Keratinocyte (primary cell): Measurements from ENCODE around the gene PLXNB3. TPM values are rescaled to one million over a fixed set of nuclear protein-coding genes. Genes with fewer than 3 reads are reported as not detected.

Experiments used
- DNase-seq: peaks from one replicate; pipeline ENCODE4 v3.0.0-alpha.2; 2011; ENCODE audit warnings: low read depth, missing footprints, low spot score
- FAIRE-seq: peaks from 2 replicates; lab custom pipeline; 2011; peaks lifted over from hg19 to GRCh38; lab: Jason Lieb, UNC
- H2AFZ ChIP-seq: 2 replicates; pipeline ENCODE4 v1.6.0; 2012; ENCODE audit warnings: low read length, control low read depth, inconsistent platforms; ENCODE audit not compliant: control insufficient read depth
- H3K27ac ChIP-seq: 2 replicates; pipeline ENCODE4 v1.5.1; 2011; ENCODE audit warnings: low read length; ENCODE audit not compliant: control insufficient read depth, insufficient read depth
- H3K27me3 ChIP-seq: 3 replicates; pipeline ENCODE4 v1.6.0; 2011; ENCODE audit warnings: low read length; ENCODE audit not compliant: control insufficient read depth, insufficient read depth; ENCODE audit errors: extremely low read depth
- H3K36me3 ChIP-seq, 2 experiments: 2 replicates in 1 of 2; 3 replicates in 1 of 2; pipeline ENCODE4 v1.5.1; 2011; ENCODE audit warnings: low read length in 2 of 2, mild to moderate bottlenecking in 1 of 2; ENCODE audit not compliant: control insufficient read depth in 2 of 2, insufficient read depth in 2 of 2; ENCODE audit errors: extremely low read depth in 1 of 2
- H3K4me1 ChIP-seq: 3 replicates; pipeline ENCODE4 v1.5.1; 2011; ENCODE audit warnings: low read length; ENCODE audit not compliant: control insufficient read depth, insufficient read depth; ENCODE audit errors: extremely low read depth
- H3K4me2 ChIP-seq: 3 replicates; pipeline ENCODE4 v1.6.0; 2011; ENCODE audit warnings: low read depth, low read length; ENCODE audit not compliant: control insufficient read depth, insufficient read depth; ENCODE audit errors: extremely low read depth
- H3K4me3 ChIP-seq, 3 experiments: fragments of 200-600 bp in 1 of 3; sonication (generic) in 1 of 3; 2 replicates in 2 of 3; 3 replicates in 1 of 3; pipeline ENCODE4 v1.5.1; 2011 to 2016; ENCODE audit warnings: low read length in 3 of 3, mild to moderate bottlenecking in 3 of 3, control low read depth in 2 of 3, inconsistent platforms in 1 of 3, low read depth in 1 of 3, mixed read lengths in 1 of 3, mixed run types in 1 of 3, moderate library complexity in 1 of 3; ENCODE audit not compliant: control insufficient read depth in 2 of 3, insufficient read depth in 2 of 3; ENCODE audit errors: extremely low read depth in 1 of 3
- H3K79me2 ChIP-seq: 2 replicates; pipeline ENCODE4 v1.6.0; 2012; ENCODE audit warnings: low read length; ENCODE audit not compliant: control insufficient read depth, insufficient read depth
- H3K9ac ChIP-seq: 3 replicates; pipeline ENCODE4 v1.6.0; 2011; ENCODE audit warnings: low read length; ENCODE audit not compliant: control insufficient read depth, insufficient read depth; ENCODE audit errors: extremely low read depth
- H3K9me1 ChIP-seq: 3 replicates; pipeline ENCODE4 v1.6.0; 2011; ENCODE audit warnings: low read length; ENCODE audit not compliant: control insufficient read depth, insufficient read depth; ENCODE audit errors: extremely low read depth
- H3K9me3 ChIP-seq: 2 replicates; pipeline ENCODE4 v1.5.1; 2012; ENCODE audit warnings: low read depth, low read length; ENCODE audit not compliant: control insufficient read depth
- H4K20me1 ChIP-seq: 3 replicates; pipeline ENCODE4 v1.6.0; 2011; ENCODE audit warnings: low read length; ENCODE audit not compliant: control insufficient read depth, insufficient read depth; ENCODE audit errors: extremely low read depth
- EZH2 ChIP-seq: IDR thresholded peaks from one replicate; pipeline ENCODE4 v1.6.1; 2012; ENCODE audit warnings: inconsistent platforms, mild to moderate bottlenecking, low read length, moderate library complexity
- dilution Hi-C: fragments of 300-500 bp; cut with MboI; formaldehyde crosslinking; loops from one replicate; pipeline ENCODE4 v1.7.0; 2020; ENCODE audit warnings: low sequenced_read_pairs; ENCODE audit not compliant: extremely low pct_ligation_motif_present
- polyA plus RNA-seq, 5 experiments: library from polyadenylated mRNA; depleted of rRNA in 3 of 5; stranded (reverse) in 3 of 5; stranded (forward) in 1 of 5; unstranded in 1 of 5; fragments of >200 nt; gene quantifications; 1 replicate in 1 of 5; 2 replicates in 3 of 5; 3 replicates in 1 of 5; pipeline versions ENCODE4 v1.2.1 to v1.2.3, GENCODE V29; 2011 to 2012; ENCODE audit warnings: missing spikeins in 2 of 5, low read depth in 1 of 5, low replicate concordance in 1 of 5
- TF ChIP-seq, protein P1 (sequence below), 3 experiments: IDR thresholded peaks in 1 of 3; conservative IDR thresholded peaks in 1 of 3; optimal IDR thresholded peaks in 1 of 3; 2 replicates in 2 of 3; 3 replicates in 1 of 3; pipeline versions ENCODE3 to v1.5.1; 2011; ENCODE audit warnings: low read length in 3 of 3, mild to moderate bottlenecking in 3 of 3, moderate library complexity in 2 of 3, control low read depth in 1 of 3, inconsistent platforms in 1 of 3; ENCODE audit not compliant: insufficient read depth in 2 of 3; ENCODE audit errors: extremely low read depth in 1 of 3

The PLXNB3 gene
- polyA plus RNA-seq, 1 donor (not counting 4 experiments of a cell fraction or from before 2014, with no cell fraction given) = 7.2 TPM

DNA sequence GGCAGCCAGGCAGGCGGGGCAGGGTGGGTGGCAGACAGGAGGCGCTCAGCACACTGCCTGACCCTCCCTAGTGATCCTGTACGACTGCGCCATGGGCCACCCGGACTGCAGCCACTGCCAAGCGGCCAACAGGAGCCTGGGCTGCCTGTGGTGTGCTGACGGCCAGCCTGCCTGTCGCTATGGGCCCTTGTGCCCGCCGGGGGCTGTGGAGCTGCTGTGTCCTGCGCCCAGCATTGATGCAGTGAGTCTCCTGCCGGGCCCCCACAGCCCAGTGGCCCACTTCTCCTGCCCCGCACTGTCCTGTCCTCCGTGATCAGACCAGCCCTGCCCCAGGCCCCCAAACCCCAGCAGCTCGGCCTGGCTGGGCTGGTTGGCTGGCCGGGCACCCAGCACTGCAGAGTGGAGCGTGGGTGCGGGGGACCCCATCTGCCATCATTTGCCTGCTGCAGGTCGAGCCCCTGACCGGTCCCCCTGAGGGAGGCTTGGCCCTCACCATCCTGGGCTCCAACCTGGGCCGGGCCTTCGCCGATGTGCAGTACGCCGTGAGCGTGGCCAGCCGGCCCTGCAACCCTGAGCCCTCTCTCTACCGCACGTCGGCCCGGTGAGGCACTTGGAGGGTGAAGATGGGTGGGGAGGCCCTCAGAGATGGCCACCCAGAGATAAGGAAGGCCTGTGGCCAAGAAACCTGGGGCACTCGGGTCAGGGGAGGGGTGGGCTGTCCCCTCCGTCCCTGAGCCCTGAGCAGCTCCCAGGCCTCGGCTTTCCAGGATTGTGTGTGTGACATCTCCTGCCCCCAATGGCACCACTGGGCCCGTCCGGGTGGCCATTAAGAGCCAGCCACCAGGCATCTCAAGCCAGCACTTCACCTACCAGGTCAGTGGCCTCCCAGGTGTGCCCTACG lies 7.6 kb downstream of the PLXNB3 start:
- TF ChIP-seq, protein P1, sequence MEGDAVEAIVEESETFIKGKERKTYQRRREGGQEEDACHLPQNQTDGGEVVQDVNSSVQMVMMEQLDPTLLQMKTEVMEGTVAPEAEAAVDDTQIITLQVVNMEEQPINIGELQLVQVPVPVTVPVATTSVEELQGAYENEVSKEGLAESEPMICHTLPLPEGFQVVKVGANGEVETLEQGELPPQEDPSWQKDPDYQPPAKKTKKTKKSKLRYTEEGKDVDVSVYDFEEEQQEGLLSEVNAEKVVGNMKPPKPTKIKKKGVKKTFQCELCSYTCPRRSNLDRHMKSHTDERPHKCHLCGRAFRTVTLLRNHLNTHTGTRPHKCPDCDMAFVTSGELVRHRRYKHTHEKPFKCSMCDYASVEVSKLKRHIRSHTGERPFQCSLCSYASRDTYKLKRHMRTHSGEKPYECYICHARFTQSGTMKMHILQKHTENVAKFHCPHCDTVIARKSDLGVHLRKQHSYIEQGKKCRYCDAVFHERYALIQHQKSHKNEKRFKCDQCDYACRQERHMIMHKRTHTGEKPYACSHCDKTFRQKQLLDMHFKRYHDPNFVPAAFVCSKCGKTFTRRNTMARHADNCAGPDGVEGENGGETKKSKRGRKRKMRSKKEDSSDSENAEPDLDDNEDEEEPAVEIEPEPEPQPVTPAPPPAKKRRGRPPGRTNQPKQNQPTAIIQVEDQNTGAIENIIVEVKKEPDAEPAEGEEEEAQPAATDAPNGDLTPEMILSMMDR (optimal IDR thresholded peaks at IDR 0.05 in 1 of 3, IDR thresholded peaks at IDR 0.05 in 1 of 3, conservative IDR thresholded peaks at IDR 0.05 in 1 of 3; ENCODE audit: extremely low read depth in 1 of 3, insufficient read depth in 2 of 3, low read length in 3 of 3) = no peak
- no peak for TF ChIP-seq EZH2
- H3K27me3 ChIP-seq = no peaks in the 10 kb centered on the region
- no peak for DNase-seq
- no peaks in the 10 kb centered on the region for H3K4me1 ChIP-seq
- dilution Hi-C loops = no loop called here
- no peak overlapping the region for H2AFZ ChIP-seq
- no peak overlapping the region for H3K4me2 ChIP-seq
- no peaks in the 10 kb centered on the region for H3K9me1 ChIP-seq
- H3K9ac ChIP-seq = no peak overlapping the region
- H3K4me3 ChIP-seq = no peak overlapping the region
- H3K36me3 ChIP-seq = peaks cover 0 to 6% of the 10 kb centered on the region in 2 experiments
- H3K27ac ChIP-seq = no peak overlapping the region
- H3K9me3 ChIP-seq = peaks cover 4% of the 10 kb centered on the region
- H3K79me2 ChIP-seq = no peaks in the 10 kb centered on the region
- no peaks in the 10 kb centered on the region for H4K20me1 ChIP-seq
- no peak for FAIRE-seq

DNA sequence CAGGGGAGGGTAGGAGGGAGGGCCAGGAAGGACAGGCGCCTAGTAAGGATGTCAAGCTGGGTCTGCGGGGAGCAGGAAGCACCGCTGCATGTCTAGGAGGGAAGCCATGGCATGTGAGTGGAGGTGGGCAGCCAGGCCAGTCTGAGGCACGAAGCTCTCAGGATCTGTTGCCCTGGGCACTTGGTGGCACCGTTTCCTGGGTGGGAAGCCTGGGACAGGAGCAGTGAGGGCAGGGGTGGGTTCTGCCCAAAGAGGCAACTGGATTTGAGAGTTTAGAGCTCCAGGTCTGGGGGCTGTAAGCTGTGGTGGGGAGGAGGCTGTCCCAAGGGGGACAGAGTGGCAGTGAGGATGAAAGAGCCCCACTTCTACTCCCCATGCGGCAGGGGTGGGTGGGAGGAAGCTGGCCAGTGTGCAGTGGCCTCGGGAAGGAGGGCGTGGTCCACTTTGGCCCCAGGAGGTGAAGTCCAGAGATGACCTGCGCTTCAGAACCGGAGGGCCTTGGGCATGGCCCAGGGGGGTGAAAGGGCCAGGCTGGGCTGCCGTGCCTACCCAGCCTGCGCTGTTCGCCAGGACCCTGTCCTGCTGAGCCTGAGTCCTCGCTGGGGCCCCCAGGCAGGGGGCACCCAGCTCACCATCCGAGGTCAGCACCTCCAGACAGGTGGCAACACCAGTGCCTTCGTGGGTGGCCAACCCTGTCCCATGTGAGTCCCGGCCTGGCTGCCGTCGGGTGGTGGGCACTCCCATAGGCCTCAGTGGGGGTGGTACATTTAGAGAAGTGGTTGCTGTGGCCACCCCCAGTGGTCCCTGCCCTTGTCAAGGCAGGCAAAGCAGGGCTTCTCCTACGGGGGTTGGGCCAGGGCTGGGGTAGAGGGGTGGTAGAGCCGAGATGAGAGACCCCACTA lies 8.5 kb downstream of the PLXNB3 start:
- Histone ChIP-seq H2AFZ (no peak overlapping the region), H3K36me3 (peaks cover 0 to 6% of the 10 kb centered on the region in 2 experiments), H3K27ac (no peak overlapping the region), H3K4me2 (no peak overlapping the region), H3K9me1 (no peaks in the 10 kb centered on the region), H3K9ac (no peak overlapping the region), H3K79me2 (no peaks in the 10 kb centered on the region), H3K4me1 (no peaks in the 10 kb centered on the region), H4K20me1 (no peaks in the 10 kb centered on the region), H3K27me3 (no peaks in the 10 kb centered on the region), H3K4me3 (no peak overlapping the region), H3K9me3 (peaks cover 4% of the 10 kb centered on the region)
- dilution Hi-C loops = no loop called here
- FAIRE-seq = no peak
- DNase-seq = no peak
- no peak for TF ChIP-seq EZH2
- TF ChIP-seq, protein P1 (optimal IDR thresholded peaks at IDR 0.05 in 1 of 3, IDR thresholded peaks at IDR 0.05 in 1 of 3, conservative IDR thresholded peaks at IDR 0.05 in 1 of 3; ENCODE audit: extremely low read depth in 1 of 3, insufficient read depth in 2 of 3, low read length in 3 of 3) = no peak
